ENCODE measurements around the gene MACROH2A1.

DNA sequence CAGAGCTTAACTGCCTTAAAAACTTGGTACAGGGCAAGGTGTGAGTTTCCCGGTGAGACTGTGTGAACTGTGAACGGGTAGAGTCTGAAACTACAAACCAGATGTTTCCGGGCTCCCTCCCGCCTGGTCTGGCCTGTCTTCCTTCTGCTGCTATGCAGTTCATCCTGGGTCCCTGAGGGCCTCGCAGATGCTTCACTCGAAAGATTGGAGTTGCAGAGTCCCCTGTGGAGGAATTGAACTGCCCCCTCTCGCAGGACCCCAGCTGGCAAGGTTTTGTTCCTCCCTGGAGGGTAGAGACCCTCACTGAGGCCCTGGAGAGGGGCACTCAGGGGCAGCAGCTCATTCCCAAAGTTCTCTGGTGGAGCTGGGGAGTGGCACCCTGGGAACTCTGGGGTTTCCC, 47.6 kb upstream of the MACROH2A1 start:
- TF ChIP-seq EZH2 (IDR thresholded peaks at IDR 0.05; ENCODE audit: insufficient read depth, poor library complexity, severe bottlenecking) (no peak), EZH2phosphoT487 (IDR thresholded peaks at IDR 0.05; ENCODE audit: insufficient read depth, low read depth) (no peak)
